Caco-2 (cell line): Measurements from ENCODE around the gene ADRA2B. TPM values are rescaled to one million over a fixed set of nuclear protein-coding genes. Genes with fewer than 3 reads are reported as not detected.

Experiments used
- BruUV-seq: library from RNA; stranded (reverse); fragments of 400-500 nt; replicated peaks from 2 replicates; lab custom pipeline; 2021; lab: Mats Ljungman, UMichigan
- CTCF ChIA-PET: fragments of 300-600 bp; sonication (Branson Sonifier 250); formaldehyde crosslinking; loops from one replicate; lab custom pipeline; 2022; ENCODE audit warnings: antibody characterized with exemption; lab: Charles Lee
- POLR2A ChIA-PET: fragments of 300-600 bp; sonication (Branson Sonifier 250); formaldehyde crosslinking; loops from one replicate; lab custom pipeline; 2022; ENCODE audit warnings: antibody characterized with exemption; lab: Charles Lee
- DNase-seq, 2 experiments: peaks; one replicate each; pipeline versions ENCODE4 v3.0.0 to v3.0.0-alpha.2; 2020 to 2022
- H3K27me3 ChIP-seq: replicated peaks from 2 replicates; pipeline ENCODE4 v1.6.0; 2011; ENCODE audit warnings: low read length; ENCODE audit not compliant: control insufficient read depth, insufficient read depth
- H3K36me3 ChIP-seq: 2 replicates; pipeline ENCODE4 v1.5.1; 2011; ENCODE audit warnings: low read length; ENCODE audit not compliant: control insufficient read depth, insufficient read depth
- H3K4me1 ChIP-seq: fragments of 250-450 bp; sonication (Bioruptor Pico); 2 replicates; pipeline ENCODE4 v1.5.1; 2020; ENCODE audit warnings: mild to moderate bottlenecking
- H3K4me3 ChIP-seq: 2 replicates; pipeline ENCODE4 v1.5.1; 2011; ENCODE audit warnings: low read depth, mild to moderate bottlenecking, control low read depth, low read length
- H3K9me3 ChIP-seq: fragments of 250-450 bp; sonication (Bioruptor Pico); 2 replicates; pipeline ENCODE4 v1.5.1; 2020; ENCODE audit warnings: mild to moderate bottlenecking, moderate library complexity
- H3K27ac Mint-ChIP-seq: one replicate; pipeline ENCODE4 v1.8.0; 2022; ENCODE audit warnings: mixed read lengths; ENCODE audit not compliant: unreplicated experiment
- H3K27me3 Mint-ChIP-seq: one replicate; pipeline ENCODE4 v1.8.0; 2022; ENCODE audit warnings: mixed read lengths; ENCODE audit not compliant: insufficient read depth, unreplicated experiment
- H3K36me3 Mint-ChIP-seq: one replicate; pipeline ENCODE4 v1.8.0; 2022; ENCODE audit warnings: mild to moderate bottlenecking, mixed read lengths; ENCODE audit not compliant: insufficient read depth, unreplicated experiment
- H3K4me1 Mint-ChIP-seq: one replicate; pipeline ENCODE4 v1.8.0; 2022; ENCODE audit warnings: low read depth, mixed read lengths; ENCODE audit not compliant: unreplicated experiment
- H3K4me3 Mint-ChIP-seq: one replicate; pipeline ENCODE4 v1.8.0; 2022; ENCODE audit warnings: mild to moderate bottlenecking, moderate library complexity, mixed read lengths; ENCODE audit not compliant: unreplicated experiment
- H3K9me3 Mint-ChIP-seq: one replicate; pipeline ENCODE4 v1.8.0; 2022; ENCODE audit warnings: mixed read lengths; ENCODE audit not compliant: unreplicated experiment
- CTCF ChIP-seq, 2 experiments: fragments of 200-600 bp in 1 of 2; IDR thresholded peaks; 1 replicate in 1 of 2; 2 replicates in 1 of 2; pipeline versions ENCODE4 v1.5.1 to v1.8.0; 2011 to 2022; ENCODE audit warnings: antibody characterized with exemption in 1 of 2, control low read depth in 1 of 2, inconsistent platforms in 1 of 2, low read depth in 1 of 2, low read length in 1 of 2, mild to moderate bottlenecking in 1 of 2, moderate library complexity in 1 of 2; ENCODE audit not compliant: insufficient read depth in 1 of 2, severe bottlenecking in 1 of 2, unreplicated experiment in 1 of 2
- intact Hi-C: fragments of 100-400 bp; cut with micrococcal nuclease; formaldehyde crosslinking; loops from one replicate; pipeline ENCODE4 v1.10.0; 2022; ENCODE audit not compliant: unreplicated experiment
- total RNA-seq: library from RNA; stranded (reverse); gene quantifications from 2 replicates; pipeline ENCODE4 v1.2.3, GENCODE V29; 2022

ADRA2B gene
- total RNA-seq, 1 experiment from 2014 or later, result 0.20 TPM

DNA sequence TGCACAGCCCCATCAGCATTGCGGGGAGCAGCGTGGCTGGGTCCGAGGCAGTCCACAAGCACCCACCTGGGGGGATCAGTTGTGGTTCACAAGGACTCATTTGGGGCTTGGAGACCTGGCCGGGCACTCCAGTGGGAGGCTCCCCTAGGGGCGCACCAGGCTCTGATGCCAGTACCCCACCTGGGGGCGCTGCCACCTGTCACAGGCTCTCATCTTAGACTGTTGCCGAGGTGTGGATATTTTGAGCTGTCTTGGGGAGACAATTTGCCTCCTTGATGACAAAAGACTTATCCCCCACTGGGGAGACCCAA, 3.0 kb downstream of the ADRA2B start:
- CTCF ChIA-PET, result interaction anchor here (1.1 to 1.4 kb wide), 2 partner anchors 61 to 121 kb away, joined by 4 to 7 read pairs; no protein-coding TSS in a partner anchor

GRCh38 chr2:96112501-96113366, 3.6 kb downstream of the ADRA2B start:
- Histone ChIP-seq H3K36me3 (no peaks in the 10 kb centered on the region), H3K9me3 (no peaks in the 10 kb centered on the region), H3K4me1 (peaks cover 19% of the 10 kb centered on the region), H3K4me3 (no peak overlapping the region), H3K27me3 (no peaks in the 10 kb centered on the region)
- intact Hi-C loops, result loop anchor here (10.0 kb wide), 2 partner anchors 88 to 118 kb away; partner anchors contain the start of gene ANKRD36C
- BruUV-seq, result no TSS peak
- TF ChIP-seq CTCF (IDR thresholded peaks at IDR 0.05; ENCODE audit: insufficient read depth in 1 of 2, low read depth in 1 of 2, low read length in 1 of 2, severe bottlenecking in 1 of 2, unreplicated experiment in 1 of 2), result no peak
- Mint-ChIP-seq H3K27me3 (peaks cover 9% of the 10 kb centered on the region), H3K27ac (no peak overlapping the region), H3K9me3 (no peaks in the 10 kb centered on the region), H3K4me1 (peaks cover 4% of the 10 kb centered on the region), H3K36me3 (no peaks in the 10 kb centered on the region), H3K4me3 (no peak overlapping the region)
- no peak for DNase-seq
- ChIA-PET POLR2A (no interaction called here), CTCF (interaction anchor here (1.1 to 1.4 kb wide), 2 partner anchors 61 to 120 kb away, joined by 4 to 7 read pairs; no protein-coding TSS in a partner anchor)

More for the DNA sequence above, 3.0 kb downstream of the ADRA2B start:
- Histone ChIP-seq H3K36me3 (no peaks in the 10 kb centered on the region), H3K4me3 (no peak overlapping the region), H3K27me3 (no peaks in the 10 kb centered on the region), H3K4me1 (peaks cover 20% of the 10 kb centered on the region), H3K9me3 (no peaks in the 10 kb centered on the region)
- H3K27me3 Mint-ChIP-seq, result peaks cover 10% of the 10 kb centered on the region
- POLR2A ChIA-PET, result no interaction called here
- H3K9me3 Mint-ChIP-seq, result no peaks in the 10 kb centered on the region
- no peak for DNase-seq
- H3K27ac Mint-ChIP-seq, result no peak overlapping the region
- H3K4me1 Mint-ChIP-seq, result peaks cover 5% of the 10 kb centered on the region
- intact Hi-C loops, result loop anchor here (10.0 kb wide), 2 partner anchors 89 to 119 kb away; partner anchors contain the start of gene ANKRD36C
- no TSS peak for BruUV-seq
- H3K4me3 Mint-ChIP-seq, result no peak overlapping the region
- TF ChIP-seq CTCF (IDR thresholded peaks at IDR 0.05; ENCODE audit: insufficient read depth in 1 of 2, low read depth in 1 of 2, low read length in 1 of 2, severe bottlenecking in 1 of 2, unreplicated experiment in 1 of 2), result peak in 1 of 2 experiments; percentile 20
- no peaks in the 10 kb centered on the region for H3K36me3 Mint-ChIP-seq

GRCh38 chr2:96111823-96112500, 4.4 kb downstream of the ADRA2B start:
- Histone ChIP-seq H3K4me3 (no peak overlapping the region), H3K36me3 (no peaks in the 10 kb centered on the region), H3K4me1 (peaks cover 12% of the 10 kb centered on the region; the same call in 1 of the 2 replicates), H3K27me3 (no peaks in the 10 kb centered on the region), H3K9me3 (no peaks in the 10 kb centered on the region)
- Mint-ChIP-seq H3K4me3 (no peak overlapping the region), H3K9me3 (no peaks in the 10 kb centered on the region), H3K27ac (no peak overlapping the region), H3K4me1 (no peaks in the 10 kb centered on the region), H3K27me3 (peaks cover 7% of the 10 kb centered on the region), H3K36me3 (no peaks in the 10 kb centered on the region)
- no peak for TF ChIP-seq CTCF (IDR thresholded peaks at IDR 0.05; ENCODE audit: insufficient read depth in 1 of 2, low read depth in 1 of 2, low read length in 1 of 2, severe bottlenecking in 1 of 2, unreplicated experiment in 1 of 2)
- no TSS peak for BruUV-seq
- POLR2A ChIA-PET, result no interaction called here
- CTCF ChIA-PET, result no interaction called here
- intact Hi-C loops, result loop anchor here (10.0 kb wide), 2 partner anchors 87 to 117 kb away; partner anchors contain the start of gene ANKRD36C
- DNase-seq, result no peak
